GM18868 (cell line): ENCODE results near the gene EXOC2.
"Not testable (repeated sequence)": the region's sequence is repeated elsewhere in the genome, so short reads cannot be mapped to it uniquely, and the experiment has no call there.

Source experiments
- ATAC-seq: cut with Tn5 transposase; IDR thresholded peaks from one replicate; pipeline ENCODE4 v1.9.1; 2021; ENCODE audit warnings: mild to moderate bottlenecking, moderate library complexity; ENCODE audit not compliant: unreplicated experiment

EXOC2 gene

DNA sequence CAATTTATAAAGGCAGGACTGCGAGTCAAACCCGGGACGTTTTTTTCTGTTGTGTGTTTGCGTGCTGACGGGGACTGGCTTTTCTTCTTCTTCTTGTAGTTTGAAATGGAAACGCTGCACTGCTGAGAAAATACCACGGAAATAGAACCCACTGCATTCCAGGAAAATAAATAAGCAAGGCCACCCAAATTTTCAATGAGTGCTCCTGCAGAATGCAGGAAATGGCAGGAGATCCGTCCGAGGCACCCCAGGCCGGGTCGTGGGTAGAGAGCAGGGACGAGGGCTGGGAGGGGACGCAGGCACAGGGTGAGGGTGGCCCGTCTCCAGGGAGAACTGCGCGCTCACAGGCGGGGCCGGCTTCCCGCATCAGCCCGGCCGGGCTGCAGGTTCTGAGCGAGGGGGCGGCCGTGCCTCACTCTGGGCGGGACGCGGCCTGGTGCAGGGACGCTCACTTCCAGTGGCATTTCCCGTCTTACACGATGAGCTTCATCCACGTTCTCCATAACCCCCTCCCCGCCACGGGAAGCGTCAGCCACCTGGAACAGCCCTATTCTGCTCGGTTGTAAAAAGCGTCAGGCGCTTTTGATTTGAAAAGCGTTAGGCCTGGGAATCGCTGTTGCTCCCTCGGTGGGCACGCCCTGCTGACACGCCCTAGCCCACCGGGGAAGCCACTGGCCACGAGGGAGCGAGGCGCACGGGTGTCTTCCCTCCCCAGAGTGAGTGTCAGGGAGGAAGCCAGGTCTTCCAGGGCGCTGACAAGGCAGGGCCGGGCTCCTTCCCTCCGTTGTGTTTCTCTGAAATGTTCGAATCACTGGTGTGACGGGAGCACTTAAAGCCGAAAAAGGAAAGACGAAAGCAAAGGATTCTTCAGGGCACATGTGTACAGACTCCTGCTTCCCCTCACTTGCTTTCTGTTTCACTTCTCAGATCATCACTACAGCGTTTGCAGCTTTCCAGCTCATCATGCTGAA, 17.9 kb upstream of the EXOC2 start:
- peak; percentile 87 for ATAC-seq

DNA sequence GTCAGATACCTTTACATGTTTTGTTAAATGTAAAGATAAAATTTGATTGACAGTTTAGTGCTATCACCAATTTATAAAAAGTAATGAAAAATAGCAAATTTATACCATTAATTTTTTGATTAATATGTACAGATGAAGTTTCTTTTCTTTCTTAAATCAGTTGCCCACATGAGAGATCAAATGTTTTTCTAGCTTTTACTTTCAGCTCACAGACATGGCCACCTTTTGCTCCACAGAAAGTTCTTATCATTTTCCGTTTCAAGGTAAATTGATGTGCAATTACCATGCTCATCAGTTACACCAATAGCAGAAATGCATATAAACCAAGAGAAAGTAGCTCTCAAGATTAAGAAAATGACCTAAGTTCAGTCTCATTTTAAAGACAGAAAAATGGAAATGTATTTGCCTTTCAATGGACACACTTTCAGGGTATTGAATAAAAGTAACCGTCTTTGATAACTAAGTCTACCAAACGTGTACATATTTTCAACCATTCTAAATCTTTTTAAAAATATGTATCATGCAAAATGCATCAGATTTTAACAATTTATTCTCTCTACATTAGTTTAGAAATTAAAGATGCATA, 16.6 kb upstream of the EXOC2 start:
- no peak for ATAC-seq

DNA sequence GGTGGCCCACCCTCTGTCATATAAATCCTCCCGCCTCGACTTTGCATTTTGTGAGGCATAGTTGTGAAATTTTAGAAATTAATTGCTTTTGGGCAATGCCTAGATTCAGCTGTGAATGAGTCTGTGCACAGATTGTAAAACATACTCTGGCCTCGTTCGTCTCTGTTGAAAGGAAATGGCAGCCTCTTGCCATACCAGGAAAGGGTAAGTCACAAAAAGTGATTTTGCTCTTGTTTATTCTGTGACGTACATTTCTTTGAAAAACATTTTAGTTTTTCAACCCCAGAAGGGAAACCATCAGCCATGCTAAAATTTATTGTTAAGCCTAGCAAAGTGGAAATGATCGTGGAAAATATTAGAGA, 15.3 kb upstream of the EXOC2 start:
- ATAC-seq = no peak

DNA sequence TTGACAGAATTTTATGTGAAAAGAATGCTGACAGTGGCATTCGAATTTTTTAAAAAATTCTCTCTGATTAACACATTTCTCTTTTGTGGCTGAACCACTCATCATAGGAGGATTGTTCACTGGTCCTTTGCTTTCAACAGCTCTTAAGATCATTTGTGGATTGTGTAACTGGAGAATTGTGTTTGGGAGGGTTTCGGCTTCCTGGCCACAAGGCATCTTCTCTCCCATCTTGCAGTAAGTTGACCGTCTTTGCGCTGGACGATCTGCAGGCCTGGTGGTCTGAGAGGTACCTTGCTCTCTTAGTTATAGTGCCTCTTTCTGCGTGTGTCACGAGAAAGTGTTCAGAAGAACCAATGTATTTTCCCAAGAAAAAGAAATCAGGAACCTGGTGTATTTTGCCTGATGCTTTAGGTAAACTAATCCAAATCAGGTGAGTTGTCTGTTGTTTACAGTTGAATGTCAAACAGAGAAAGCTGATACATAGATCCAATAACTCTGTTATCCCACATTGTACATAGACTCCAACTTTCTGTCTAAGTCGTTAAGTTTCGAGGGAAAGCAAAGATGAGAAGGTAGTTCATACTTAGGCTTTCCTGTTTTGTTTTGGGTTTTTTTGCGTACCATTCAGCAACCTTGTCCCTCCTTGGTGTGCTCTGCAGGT, 14.8 kb upstream of the EXOC2 start:
- no peak for ATAC-seq

DNA sequence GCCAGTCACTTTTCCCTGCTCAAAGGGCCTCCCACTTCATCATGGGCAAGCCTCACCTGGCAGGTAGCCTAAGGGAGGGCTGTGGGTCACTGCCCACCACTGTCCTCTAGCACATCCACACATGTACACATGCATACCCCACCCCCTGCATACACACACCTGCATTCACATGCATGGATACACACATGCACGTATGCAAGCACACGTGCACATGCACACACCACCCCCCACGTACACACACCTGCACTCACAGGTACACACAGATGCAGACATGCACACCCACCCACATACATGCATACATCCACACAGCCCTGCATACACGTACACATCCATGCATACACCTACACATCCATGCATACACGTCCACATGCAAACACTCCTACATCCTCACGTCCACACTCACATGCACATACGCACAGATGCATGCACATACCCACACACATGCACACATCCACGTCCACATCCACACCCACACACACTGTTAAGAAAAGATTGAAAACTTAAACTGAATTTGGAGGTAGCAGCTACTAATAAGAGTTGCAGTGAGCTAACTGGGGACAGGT, 14.0 kb upstream of the EXOC2 start:
- no peak for ATAC-seq

DNA sequence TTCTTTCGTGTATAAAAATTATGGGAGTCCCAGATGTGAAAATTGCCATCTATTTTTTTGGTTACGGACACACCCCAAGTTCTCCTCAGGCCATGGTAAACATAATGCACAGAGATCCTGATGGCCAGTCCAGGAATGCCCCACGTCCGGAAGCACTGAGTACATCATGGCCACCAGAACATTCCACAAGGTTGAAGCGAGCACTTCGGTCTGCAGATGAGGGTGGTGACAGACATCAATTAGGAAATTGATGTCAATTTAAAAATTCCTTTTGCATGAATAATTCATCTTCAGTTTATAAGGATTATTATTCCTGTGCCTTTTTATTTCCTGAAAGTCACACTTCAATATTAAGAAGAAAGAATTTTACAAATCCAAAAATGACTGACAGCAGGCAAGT, 13.2 kb upstream of the EXOC2 start:
- ATAC-seq = no peak

DNA sequence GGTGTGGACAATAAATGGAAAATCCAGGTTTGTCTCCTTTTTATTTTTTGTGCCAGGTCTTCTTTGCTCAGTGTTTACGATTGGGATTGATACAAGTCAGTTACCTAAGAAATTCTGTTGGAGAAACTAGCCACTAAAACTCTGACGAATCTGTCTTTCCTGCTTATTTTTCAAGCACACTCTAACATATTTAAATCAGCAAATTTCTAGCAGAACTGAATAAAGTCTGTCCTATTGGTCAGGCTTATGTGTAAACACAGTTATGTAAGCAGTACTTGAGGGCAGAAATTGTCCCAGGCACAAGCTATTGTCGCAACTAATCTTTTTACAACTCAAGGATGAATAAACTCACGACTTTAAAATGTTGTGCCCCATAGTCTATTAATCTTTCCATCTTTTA, 12.1 kb upstream of the EXOC2 start:
- ATAC-seq = no peak

DNA sequence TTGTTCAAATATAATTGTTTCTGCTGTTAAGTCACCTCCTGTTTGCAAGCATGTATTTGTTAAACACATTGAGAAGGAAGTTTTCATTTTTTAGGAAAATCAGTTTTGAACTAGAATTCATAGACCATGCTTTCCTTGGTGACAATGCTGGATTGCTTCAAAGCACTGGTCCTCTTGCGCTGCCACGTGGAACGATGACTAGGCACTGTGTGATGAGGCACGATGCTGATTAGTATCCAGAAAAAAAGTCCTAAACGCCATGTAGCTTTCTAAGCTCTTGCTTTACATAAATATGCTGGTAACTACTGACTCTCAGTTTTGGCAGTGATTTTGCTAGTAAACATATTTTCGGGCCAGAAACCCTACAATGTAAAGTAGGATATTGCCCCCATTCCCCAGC, 11.1 kb upstream of the EXOC2 start:
- no peak for ATAC-seq

DNA sequence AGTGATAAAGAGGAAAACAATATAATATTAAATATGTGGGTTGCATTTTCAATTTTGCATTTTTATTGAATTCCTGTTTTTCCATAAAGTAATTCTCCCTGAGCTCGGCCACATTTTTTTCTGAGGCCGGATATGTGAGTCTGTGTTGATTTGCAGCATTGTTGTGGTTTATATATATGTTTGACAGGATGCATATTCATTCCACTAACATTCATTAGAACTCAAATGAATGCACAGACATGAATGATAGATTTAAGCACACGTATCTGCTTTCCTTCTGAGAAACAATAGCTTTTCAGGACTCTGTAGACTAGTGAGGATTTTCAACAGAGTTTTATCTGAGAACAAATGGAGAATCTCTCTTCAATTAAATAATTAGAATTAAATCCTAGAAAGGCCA, 10.6 kb upstream of the EXOC2 start:
- no peak for ATAC-seq

DNA sequence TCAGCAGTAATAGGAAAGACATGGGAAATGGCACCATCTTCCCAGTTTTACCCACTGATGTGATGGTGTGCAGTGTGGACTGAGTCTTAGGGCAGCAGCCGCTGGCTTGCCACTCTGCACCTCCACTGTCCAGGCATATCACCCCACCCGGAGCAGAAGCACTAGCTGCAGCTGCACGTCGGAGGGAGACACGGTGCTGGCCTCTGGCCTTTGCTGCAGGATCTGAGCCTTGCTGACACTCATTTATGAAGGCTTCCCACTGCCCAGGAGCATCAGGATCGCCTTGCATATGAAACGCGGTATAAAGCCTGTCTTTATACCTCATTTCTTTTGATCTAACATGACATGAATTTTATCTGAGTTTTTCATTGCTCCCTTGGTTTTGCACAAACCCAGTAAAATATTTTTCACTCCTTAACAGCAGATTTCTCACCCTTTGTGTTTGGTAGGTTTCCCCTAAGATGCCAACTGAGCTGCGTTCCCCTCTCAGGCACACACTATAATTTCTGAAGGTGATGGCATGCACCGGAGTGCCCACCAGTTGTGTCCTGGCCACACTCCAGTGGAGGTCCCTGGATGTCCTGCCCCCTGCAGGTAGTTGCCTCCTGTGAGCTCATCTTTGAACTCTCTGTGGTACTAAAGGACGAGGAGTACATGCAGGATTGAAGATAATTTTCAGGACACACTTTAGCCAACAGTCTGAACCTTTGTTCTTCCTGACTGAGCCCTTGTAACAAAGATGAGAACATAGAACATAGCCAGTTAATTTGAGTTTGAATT, 9.0 kb upstream of the EXOC2 start:
- no peak for ATAC-seq

DNA sequence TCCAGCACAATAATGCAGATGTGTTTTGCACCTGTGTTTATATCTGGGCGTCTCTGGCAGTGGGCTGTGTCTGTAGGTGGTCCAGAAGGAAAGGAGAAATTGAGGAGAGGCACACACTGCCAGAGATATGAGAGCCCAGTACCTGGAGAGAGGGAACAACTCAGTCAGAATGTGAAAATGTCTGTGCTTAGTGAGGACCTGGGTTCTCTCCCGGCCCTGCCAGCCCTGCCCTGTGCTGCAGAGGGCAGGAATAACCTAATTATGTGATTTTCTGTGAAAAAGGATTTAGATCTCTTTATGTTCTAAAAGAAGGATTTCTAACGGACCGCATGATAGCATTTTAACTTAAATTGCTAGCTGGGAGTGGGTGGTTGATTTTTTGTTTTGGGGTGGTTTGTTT, 8.3 kb upstream of the EXOC2 start:
- ATAC-seq = no peak

DNA sequence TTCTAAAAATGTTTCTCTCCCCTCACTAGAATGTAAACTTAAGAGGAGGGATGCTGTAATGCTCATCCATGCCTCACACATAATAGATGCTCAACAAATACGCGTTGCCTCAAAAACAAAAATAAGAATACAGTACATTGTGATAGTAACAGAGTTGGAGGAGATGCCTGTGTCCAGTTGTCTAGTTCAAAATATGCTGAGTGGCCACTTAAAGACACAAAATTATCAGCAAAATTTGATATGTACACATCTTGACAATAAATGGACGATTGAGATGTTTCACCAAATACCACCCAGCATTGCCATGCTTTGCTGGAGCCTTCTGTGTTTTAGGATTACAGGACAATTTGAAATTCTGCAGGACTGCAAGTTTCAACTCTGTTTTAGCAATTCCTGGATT, 7.6 kb upstream of the EXOC2 start:
- ATAC-seq = no peak

DNA sequence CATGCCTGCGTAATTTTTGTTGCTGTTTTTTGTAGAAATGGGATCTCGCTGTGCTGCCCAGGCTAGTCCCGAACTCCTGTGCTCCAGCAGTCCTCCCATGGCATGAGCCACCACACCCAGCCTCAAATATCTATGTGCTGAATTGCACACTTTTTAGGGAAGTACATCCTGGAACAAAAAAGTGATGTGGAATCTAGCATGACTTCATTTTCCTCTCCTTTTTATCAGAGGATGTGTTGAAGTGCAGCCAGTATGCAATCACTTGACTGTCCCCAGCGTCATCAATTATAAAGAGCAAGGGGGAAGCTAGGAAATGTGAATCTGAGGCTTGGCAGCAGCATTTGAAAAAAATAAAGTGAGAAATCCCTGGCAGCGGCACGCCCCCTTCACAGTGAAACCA, 6.4 kb upstream of the EXOC2 start:
- ATAC-seq = no peak

DNA sequence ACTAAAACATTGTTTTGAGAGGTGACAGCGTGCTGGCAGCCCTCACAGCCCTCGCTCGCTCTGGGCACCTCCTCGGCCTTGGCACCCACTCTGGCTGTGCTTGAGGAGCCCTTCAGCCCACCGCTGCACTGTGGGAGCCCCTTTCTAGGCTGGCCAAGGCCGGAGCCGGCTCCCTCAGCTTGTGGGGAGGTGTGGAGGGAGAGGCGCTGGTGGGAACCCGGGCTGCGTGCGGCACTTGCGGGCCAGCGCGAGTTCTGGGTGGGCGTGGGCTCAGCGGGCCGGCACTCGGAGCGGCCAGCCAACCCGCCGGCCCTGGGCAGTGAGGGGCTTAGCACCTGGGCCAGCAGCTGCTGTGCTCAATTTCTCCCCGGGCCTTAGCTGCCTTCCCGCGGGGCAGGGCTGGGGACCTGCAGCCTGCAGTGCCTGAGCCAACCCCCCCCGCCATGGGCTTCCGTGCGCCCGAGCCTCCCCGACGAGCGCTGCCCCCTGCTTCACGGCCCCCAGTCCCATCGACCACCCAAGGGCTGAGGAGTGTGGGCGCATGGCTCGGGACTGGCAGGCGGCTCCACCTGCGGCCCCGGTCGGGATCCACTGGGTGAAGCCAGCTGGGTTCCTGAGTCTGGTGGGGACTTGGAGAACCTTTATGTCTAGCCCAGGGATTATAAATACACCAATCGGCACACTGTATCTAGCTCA, 1.6 kb upstream of the EXOC2 start:
- ATAC-seq = not testable (repeated sequence)

DNA sequence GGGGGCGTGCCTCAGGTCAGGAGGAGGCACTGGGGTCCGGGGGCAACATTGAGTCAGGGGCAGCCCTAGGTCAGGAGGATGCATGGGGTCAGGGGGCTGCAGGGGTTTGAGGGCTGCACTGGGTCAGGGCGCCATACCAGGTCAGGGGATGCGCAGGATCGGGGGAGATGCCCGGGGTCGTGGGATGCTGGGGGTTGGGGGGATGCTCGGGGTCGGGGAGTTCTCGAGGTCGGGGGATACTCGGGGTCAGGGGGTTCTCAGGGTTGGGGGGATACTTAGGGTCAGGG, 727 bp upstream of the EXOC2 start:
- ATAC-seq = no peak

DNA sequence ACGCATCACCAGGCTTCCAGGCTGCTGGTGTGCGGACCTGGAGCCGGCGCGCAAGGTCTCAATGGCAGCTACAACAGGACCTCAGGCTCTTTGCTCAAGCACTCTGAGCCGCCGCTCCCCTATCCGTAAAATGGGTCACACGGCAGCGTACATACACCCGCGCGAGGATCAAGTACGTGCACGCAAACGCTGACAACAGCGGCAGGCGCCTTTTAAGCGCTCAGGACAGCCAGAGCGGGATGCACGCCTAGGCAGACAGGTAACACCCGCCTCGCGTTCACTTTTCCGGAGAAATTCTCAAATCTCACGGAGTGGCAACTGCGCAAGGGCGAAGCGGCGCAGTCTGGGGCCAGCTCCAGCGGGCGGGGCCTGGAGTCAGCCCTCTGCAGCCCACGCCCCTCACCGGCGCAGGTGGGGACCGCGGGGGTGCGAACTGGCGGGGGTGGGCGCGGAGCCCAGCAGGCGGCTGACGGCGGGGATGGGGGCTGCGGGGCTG, 535 bp downstream of the EXOC2 start:
- peak; percentile 69 for ATAC-seq

DNA sequence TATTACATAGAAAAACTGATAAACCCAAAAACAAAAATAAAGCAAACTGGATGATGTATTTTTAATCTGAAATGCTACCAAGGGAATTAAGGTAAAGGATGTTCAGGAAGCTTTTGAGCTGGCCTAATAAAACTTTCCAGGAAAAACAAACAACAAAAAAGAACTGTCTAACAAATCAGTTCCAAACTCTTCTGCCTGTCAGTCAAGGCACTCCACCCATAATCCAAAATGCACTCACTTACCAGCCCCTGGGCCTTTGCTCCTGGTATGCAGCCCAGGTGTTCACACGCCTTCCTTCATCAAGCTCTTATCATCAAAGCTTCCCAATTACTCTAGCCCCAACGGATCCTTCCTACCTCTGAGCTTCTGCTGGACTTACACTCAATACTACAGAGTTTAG, 3.7 kb downstream of the EXOC2 start:
- ATAC-seq = no peak

DNA sequence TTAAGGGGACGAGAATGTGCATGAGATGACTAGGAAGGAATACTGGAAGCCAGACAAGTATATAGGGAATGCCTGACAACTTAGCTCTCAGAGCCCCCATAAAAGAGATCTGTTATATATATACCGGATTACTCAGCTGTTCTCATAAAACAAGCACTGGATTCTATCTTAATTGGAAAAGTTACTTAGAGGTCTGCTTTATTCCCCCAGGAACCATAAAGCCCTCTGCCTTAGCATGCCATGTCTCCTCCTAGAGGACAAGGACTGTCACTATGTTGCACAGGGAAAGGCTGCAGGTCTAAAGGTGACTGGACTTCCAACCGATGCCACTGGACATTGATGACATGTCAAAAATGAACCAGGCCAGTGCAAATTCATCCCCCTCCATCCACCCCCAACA, 6.4 kb downstream of the EXOC2 start:
- ATAC-seq = no peak

DNA sequence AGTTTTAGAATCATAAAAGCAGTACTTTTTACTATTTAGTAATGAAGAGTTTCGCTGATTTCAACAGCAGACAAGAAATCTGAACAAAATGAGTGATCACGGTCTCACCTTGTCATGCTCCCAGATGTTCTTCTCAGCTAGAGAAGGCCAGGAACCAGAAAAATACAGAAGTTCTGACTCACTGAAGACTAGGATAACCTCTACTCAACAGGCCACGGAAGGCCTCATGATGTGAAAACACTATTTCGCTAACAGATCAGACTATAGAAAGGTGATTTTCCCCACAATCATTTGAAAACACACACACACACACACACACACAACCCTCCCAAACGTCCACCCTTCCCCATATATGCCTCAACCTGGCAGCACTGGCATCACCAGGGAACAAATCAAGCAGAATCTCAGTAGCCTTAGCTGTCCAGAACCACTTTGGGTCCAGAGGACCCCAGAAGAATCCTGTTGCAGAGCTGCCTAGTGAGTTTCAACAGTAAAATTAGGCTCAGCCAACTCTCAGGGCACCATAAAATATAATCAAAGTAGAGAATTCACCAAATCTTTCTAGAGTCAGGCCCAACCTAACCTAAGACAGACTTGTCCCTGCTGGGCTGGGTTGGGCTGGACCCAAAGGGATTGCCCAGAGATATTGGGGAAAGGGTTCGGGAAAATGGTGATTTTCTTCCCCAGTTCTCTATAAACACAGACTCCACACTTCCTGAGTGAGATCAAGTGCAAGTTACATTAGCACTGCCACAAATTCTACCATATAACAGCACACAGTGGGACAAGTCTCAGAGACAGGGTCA, 7.9 kb downstream of the EXOC2 start:
- peak; percentile 81 for ATAC-seq
